Thoracic aorta (tissue), 2 donors: ENCODE results near the gene PTGDS. TPM values are rescaled to one million over a fixed set of nuclear protein-coding genes. Genes with fewer than 3 reads are reported as not detected.

Experiments used
- ATAC-seq: fragments of 150-250 bp; one replicate; pipeline ENCODE4 v1.8.0; 2017; ENCODE audit warnings: low read depth; ENCODE audit not compliant: insufficient number of reproducible peaks, low FRiP score
- DNase-seq: peaks from one replicate; pipeline ENCODE4 v3.0.0-alpha.2; 2020; ENCODE audit warnings: low spot score
- H3K27ac ChIP-seq, 2 donors: fragments of 200-600 bp; sonication (generic); 1 replicate in 1 of 2; 2 replicates in 1 of 2; pipeline ENCODE4 v1.5.1; 2016; ENCODE audit warnings: mild to moderate bottlenecking in 2 of 2, moderate library complexity in 2 of 2
- H3K27me3 ChIP-seq: fragments of 200-600 bp; sonication (generic); replicated peaks from 2 replicates; pipeline ENCODE4 v1.6.0; 2016; ENCODE audit warnings: mild to moderate bottlenecking; ENCODE audit not compliant: insufficient read depth
- H3K36me3 ChIP-seq: fragments of 200-600 bp; sonication (generic); one replicate; pipeline ENCODE4 v1.5.1; 2016
- H3K4me1 ChIP-seq, 2 donors: fragments of 200-600 bp; sonication (generic); 1 replicate in 1 of 2; 2 replicates in 1 of 2; pipeline versions ENCODE4 v1.5.1 to v1.6.0; 2016; ENCODE audit warnings: low read depth in 2 of 2, mild to moderate bottlenecking in 1 of 2; ENCODE audit not compliant: control insufficient read depth in 1 of 2
- H3K4me3 ChIP-seq: fragments of 200-600 bp; sonication (generic); 2 replicates; pipeline ENCODE4 v1.5.1; 2016; ENCODE audit warnings: mild to moderate bottlenecking
- H3K9me3 ChIP-seq: fragments of 200-600 bp; sonication (generic); 2 replicates; pipeline ENCODE4 v1.5.1; 2016
- total RNA-seq, 2 donors: library from RNA; depleted of rRNA; stranded (reverse); fragments of >200 nt; gene quantifications; one replicate each; pipeline versions ENCODE4 v1.1.0 to v1.2.3, GENCODE V29; 2016
- TF ChIP-seq, protein P1 (sequence below): fragments of 200-600 bp; sonication (generic); IDR thresholded peaks from one replicate; pipeline ENCODE4 v1.5.1; 2019; ENCODE audit warnings: antibody characterized with exemption

Gene PTGDS
- total RNA-seq, 2 donors from 2014 or later, result 66.1 to 89.5 TPM

DNA sequence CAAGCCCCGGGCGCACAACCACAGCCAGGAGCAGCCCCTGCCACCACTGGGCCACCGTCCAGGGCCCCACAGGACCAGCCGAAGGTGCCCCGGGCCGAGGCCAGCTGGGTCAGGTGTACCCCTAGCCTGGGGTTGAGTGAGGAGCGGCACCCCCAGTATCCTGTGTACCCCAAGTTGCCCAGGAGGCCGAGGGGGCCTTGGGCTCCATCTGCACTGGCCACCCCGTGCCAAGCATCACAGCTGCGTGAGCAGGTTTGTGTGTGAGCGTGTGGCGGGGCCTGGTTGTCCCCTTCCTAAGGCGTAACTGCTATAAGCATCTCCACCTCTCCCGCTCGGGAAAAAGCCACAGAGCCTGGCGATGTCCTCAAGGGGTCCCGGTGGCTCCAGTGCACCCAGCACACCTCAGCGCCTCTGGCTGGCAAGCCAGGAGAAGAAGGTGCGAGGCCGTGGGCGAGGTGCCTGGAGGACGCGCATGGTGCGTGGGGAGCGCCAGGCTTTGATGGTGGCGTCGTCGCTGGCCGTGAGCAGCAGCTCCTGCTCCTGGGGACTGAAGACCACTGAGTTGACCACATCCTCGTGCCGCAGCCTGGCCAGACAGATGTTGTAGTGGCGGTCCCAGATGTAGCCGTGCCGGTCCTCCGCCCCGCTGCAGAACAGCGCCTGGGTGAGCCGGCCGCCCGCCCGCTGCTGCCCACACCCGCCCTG lies 36.6 kb upstream of the PTGDS start:
- no peak for ATAC-seq
- no peaks in the 10 kb centered on the region for H3K9me3 ChIP-seq
- no peak overlapping the region for H3K27ac ChIP-seq
- no peak overlapping the region for H3K4me3 ChIP-seq
- TF ChIP-seq, protein P1, sequence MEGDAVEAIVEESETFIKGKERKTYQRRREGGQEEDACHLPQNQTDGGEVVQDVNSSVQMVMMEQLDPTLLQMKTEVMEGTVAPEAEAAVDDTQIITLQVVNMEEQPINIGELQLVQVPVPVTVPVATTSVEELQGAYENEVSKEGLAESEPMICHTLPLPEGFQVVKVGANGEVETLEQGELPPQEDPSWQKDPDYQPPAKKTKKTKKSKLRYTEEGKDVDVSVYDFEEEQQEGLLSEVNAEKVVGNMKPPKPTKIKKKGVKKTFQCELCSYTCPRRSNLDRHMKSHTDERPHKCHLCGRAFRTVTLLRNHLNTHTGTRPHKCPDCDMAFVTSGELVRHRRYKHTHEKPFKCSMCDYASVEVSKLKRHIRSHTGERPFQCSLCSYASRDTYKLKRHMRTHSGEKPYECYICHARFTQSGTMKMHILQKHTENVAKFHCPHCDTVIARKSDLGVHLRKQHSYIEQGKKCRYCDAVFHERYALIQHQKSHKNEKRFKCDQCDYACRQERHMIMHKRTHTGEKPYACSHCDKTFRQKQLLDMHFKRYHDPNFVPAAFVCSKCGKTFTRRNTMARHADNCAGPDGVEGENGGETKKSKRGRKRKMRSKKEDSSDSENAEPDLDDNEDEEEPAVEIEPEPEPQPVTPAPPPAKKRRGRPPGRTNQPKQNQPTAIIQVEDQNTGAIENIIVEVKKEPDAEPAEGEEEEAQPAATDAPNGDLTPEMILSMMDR, result no peak
- peaks cover 11 to 29% of the 10 kb centered on the region in 2 donors for H3K4me1 ChIP-seq
- no peak for DNase-seq
- peaks cover 34% of the 10 kb centered on the region for H3K36me3 ChIP-seq
- H3K27me3 ChIP-seq, result no peaks in the 10 kb centered on the region

DNA sequence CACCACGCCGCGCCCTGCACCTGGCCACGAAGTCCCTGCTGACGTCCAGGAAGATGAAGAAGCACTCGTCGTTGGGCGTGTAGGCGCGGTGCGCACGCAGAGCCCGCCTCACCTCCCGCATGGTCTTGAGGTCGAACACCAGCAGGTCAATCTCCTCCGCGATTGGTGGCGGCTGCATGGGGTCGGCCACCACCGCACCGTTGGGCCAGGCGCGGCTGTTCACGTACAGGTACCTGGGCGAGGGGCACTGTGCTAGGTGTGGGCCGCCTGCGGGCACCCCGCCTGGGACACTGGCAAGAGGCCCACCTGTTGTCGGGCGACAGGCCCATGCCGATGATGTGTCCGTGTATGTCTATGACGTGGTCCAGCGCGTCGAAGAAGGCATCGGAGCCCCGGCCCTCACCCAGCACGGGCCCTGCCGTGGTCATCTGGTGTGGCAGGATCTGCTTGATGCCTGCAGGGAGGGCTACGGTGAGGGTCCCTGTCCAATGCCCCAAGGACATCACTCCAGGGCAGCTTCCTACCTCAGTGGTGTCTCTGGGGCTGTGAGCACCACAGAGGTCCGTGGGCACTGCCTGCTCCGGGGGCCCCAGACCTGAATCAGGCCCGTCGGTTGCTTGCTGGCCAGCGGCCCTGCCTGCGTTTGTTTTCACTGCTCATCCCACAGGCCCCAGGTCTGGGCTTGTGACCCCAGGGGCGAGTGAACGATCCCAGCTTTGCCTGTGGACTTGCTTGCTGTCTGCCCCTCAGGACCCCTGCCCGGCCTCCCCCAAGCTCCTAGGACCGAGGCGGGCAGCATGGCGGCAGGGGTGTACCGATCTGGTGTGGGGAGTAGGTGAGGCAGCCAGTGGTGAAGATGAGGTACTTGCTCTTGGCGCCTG lies 35.8 kb upstream of the PTGDS start:
- H3K36me3 ChIP-seq, result peaks cover 34% of the 10 kb centered on the region
- no peak for DNase-seq

DNA sequence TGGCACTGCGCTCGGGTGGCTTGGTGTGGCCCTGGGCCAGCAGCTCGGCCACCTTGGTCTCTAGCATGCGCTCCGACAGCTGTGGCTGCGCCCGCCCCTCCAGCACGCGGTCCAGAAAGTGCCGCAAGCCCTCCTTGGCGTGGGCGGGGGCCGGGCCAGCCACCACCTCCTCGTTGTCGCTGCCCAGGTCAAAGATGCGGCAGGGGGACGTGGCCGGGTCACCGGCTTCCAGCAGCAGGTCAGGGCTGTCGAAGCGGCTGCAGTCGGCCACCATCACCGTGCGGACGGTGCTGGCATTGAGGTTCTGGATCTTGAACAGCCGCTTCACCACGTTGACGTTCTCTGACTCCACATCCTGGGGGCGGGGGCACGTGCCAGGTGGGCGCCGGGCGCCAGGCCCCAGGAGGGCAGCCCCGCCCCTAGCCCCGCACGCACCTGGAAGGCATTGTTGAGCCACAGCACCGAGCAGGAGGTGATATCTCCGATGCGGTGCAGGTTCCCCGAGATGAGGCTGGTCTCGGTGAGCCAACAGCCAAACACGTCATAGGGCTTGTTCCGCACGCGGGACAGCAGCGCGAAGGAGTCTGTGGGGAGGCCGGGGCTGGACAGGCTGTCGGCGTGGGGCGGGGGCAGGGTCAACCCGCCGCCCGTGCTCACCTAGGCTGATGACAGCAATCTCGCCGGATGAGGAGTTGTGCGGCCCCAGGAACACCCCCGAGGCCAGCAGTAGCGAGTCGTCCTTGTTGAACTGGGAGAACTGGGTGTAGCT lies 35.0 kb upstream of the PTGDS start:
- Histone ChIP-seq H3K4me3 (no peak overlapping the region), H3K4me1 (peaks cover 11 to 34% of the 10 kb centered on the region in 2 donors), H3K36me3 (peaks cover 34% of the 10 kb centered on the region), H3K27me3 (no peaks in the 10 kb centered on the region), H3K9me3 (no peaks in the 10 kb centered on the region), H3K27ac (no peak overlapping the region)
- TF ChIP-seq, protein P1, result no peak
- DNase-seq, result no peak
- ATAC-seq, result no peak

More for the DNA sequence above, 35.8 kb upstream of the PTGDS start:
- ATAC-seq, result no peak
- Histone ChIP-seq H3K27me3 (no peaks in the 10 kb centered on the region), H3K4me3 (no peak overlapping the region), H3K4me1 (peaks cover 11 to 29% of the 10 kb centered on the region in 2 donors), H3K9me3 (no peaks in the 10 kb centered on the region), H3K27ac (no peak overlapping the region)
- TF ChIP-seq, protein P1, result no peak

DNA sequence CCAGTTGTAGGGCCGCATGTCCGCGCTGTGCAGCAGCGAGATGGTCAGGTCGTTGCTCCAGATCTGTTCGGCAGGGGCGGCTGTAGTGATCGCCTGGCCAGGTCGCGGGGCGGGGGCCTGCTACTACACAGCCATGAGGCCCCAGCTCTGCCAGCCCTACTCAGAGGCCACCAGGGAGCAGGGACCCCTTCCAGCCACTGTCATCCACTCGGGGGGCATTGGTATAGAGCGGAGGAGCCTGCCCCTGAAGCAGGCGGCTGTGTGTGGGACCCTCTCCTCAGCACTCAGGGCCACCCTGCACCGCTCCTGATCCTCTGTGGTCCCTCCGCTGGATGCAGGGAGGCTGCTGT lies 34.4 kb upstream of the PTGDS start:
- Histone ChIP-seq H3K9me3 (no peaks in the 10 kb centered on the region), H3K4me3 (peak overlapping the region; percentile 97), H3K27me3 (no peaks in the 10 kb centered on the region), H3K36me3 (peaks cover 34% of the 10 kb centered on the region), H3K4me1 (peaks cover 11 to 39% of the 10 kb centered on the region in 2 donors), H3K27ac (no peak overlapping the region)
- ATAC-seq (no peak), DNase-seq (no peak)
- TF ChIP-seq, protein P1, result no peak
